Endothelial cell of umbilical vein (primary cell): ENCODE measurements around the gene CAMSAP1. TPM values are rescaled to one million over a fixed set of nuclear protein-coding genes. Genes with fewer than 3 reads are reported as not detected.

Experiments used
- BruUV-seq: library from RNA; stranded (reverse); fragments of 400-500 nt; replicated peaks from 2 replicates; lab custom pipeline; 2021; lab: Mats Ljungman, UMichigan
- CTCF ChIA-PET: fragments of 300-600, 350-600 bp; sonication (Branson Sonifier 250); formaldehyde crosslinking; loops from one replicate; lab custom pipeline; 2021; ENCODE audit warnings: antibody characterized with exemption, inconsistent platforms; lab: Charles Lee
- POLR2A ChIA-PET: fragments of 300-600, 350-600 bp; sonication (Branson Sonifier 250); formaldehyde crosslinking; loops from one replicate; lab custom pipeline; 2021; ENCODE audit warnings: antibody characterized with exemption, inconsistent platforms; lab: Charles Lee
- DNase-seq: peaks from one replicate; pipeline ENCODE4 v3.0.0-alpha.2; 2011; ENCODE audit warnings: low read depth, low spot score
- FAIRE-seq: peaks from 2 replicates; lab custom pipeline; 2011; peaks lifted over from hg19 to GRCh38; lab: Jason Lieb, UNC
- H2AFZ ChIP-seq: 2 replicates; pipeline ENCODE4 v1.6.0; 2012; ENCODE audit warnings: low read depth, low read length, control low read depth, inconsistent platforms
- H3K27ac ChIP-seq: 2 replicates; pipeline ENCODE4 v1.5.1; 2011; ENCODE audit warnings: low read depth, mild to moderate bottlenecking, control low read depth, low read length, moderate library complexity; ENCODE audit not compliant: insufficient read depth
- H3K27me3 ChIP-seq, 2 experiments: 2 replicates each; pipeline versions ENCODE4 v1.6.0 to v1.6.1; 2011; ENCODE audit warnings: low read length in 2 of 2, mixed read lengths in 1 of 2; ENCODE audit not compliant: control insufficient read depth in 2 of 2, insufficient read depth in 2 of 2
- H3K36me3 ChIP-seq, 2 experiments: 2 replicates in 1 of 2; 3 replicates in 1 of 2; pipeline ENCODE4 v1.5.1; 2011; ENCODE audit warnings: low read length in 2 of 2, mild to moderate bottlenecking in 1 of 2, moderate library complexity in 1 of 2; ENCODE audit not compliant: control insufficient read depth in 2 of 2, insufficient read depth in 2 of 2; ENCODE audit errors: extremely low read depth in 1 of 2
- H3K4me1 ChIP-seq: 3 replicates; pipeline ENCODE4 v1.5.1; 2011; ENCODE audit warnings: mild to moderate bottlenecking, low read length; ENCODE audit not compliant: control insufficient read depth, insufficient read depth; ENCODE audit errors: extremely low read depth
- H3K4me2 ChIP-seq: 2 replicates; pipeline ENCODE4 v1.6.1; 2011; ENCODE audit warnings: low read length, control low read depth, mixed read lengths; ENCODE audit not compliant: insufficient read depth
- H3K4me3 ChIP-seq, 3 experiments: fragments of 200-600 bp in 1 of 3; sonication (generic), shearing (Covaris generic) in 1 of 3; replicated peaks in 1 of 3; 2 replicates each; pipeline ENCODE4 v1.5.1; 2011 to 2016; ENCODE audit warnings: control low read depth in 3 of 3, low read length in 3 of 3, mild to moderate bottlenecking in 2 of 3, inconsistent platforms in 1 of 3, low read depth in 1 of 3, moderate library complexity in 1 of 3; ENCODE audit not compliant: insufficient read depth in 1 of 3
- H3K79me2 ChIP-seq: 2 replicates; pipeline ENCODE4 v1.6.0; 2012; ENCODE audit warnings: low read length, inconsistent platforms; ENCODE audit not compliant: control insufficient read depth, insufficient read depth
- H3K9ac ChIP-seq: replicated peaks from 2 replicates; pipeline ENCODE3; 2011; ENCODE audit warnings: low read length, control low read depth; ENCODE audit not compliant: insufficient read depth; ENCODE audit errors: extremely low read depth
- H3K9me1 ChIP-seq: replicated peaks from 3 replicates; pipeline ENCODE4 v1.6.0; 2011; ENCODE audit warnings: mild to moderate bottlenecking, low read length; ENCODE audit not compliant: control insufficient read depth, insufficient read depth; ENCODE audit errors: extremely low read depth
- H3K9me3 ChIP-seq: replicated peaks from 2 replicates; pipeline ENCODE4 v1.5.1; 2012; ENCODE audit warnings: low read length, inconsistent platforms; ENCODE audit not compliant: control insufficient read depth, insufficient read depth
- H4K20me1 ChIP-seq: replicated peaks from 2 replicates; pipeline ENCODE3; 2011; ENCODE audit warnings: mild to moderate bottlenecking, low read length; ENCODE audit not compliant: control insufficient read depth, insufficient read depth; ENCODE audit errors: extremely low read depth
- CTCF ChIP-seq, 2 donors: IDR thresholded peaks; 1 replicate in 1 of 2; 2 replicates in 1 of 2; pipeline ENCODE4 v1.5.1; 2011; ENCODE audit warnings: low read length in 2 of 2, mild to moderate bottlenecking in 2 of 2, moderate library complexity in 2 of 2, control low read depth in 1 of 2, inconsistent platforms in 1 of 2, low read depth in 1 of 2; ENCODE audit not compliant: insufficient read depth in 1 of 2; ENCODE audit errors: extremely low read depth in 1 of 2
- EZH2 ChIP-seq: IDR thresholded peaks from 2 replicates; pipeline ENCODE4 v1.6.1; 2012; ENCODE audit warnings: borderline replicate concordance, low read depth, mild to moderate bottlenecking, moderate library complexity, low read length, inconsistent platforms; ENCODE audit not compliant: severe bottlenecking
- FOS ChIP-seq: IDR thresholded peaks from 2 replicates; pipeline ENCODE4 v1.6.1; 2011; ENCODE audit warnings: mild to moderate bottlenecking, low read length, moderate library complexity, borderline replicate concordance; ENCODE audit not compliant: insufficient read depth
- GATA2 ChIP-seq: IDR thresholded peaks from 2 replicates; pipeline ENCODE4 v1.7.0; 2011; ENCODE audit warnings: low read depth, mild to moderate bottlenecking, moderate library complexity, mixed read lengths, low read length; ENCODE audit not compliant: insufficient read length, insufficient read depth
- JUN ChIP-seq: IDR thresholded peaks from 2 replicates; pipeline ENCODE4 v1.6.1; 2011; ENCODE audit warnings: borderline replicate concordance, low read depth; ENCODE audit not compliant: insufficient read length, insufficient read depth
- MAX ChIP-seq: IDR thresholded peaks from 2 replicates; pipeline ENCODE4 v1.6.1; 2011; ENCODE audit not compliant: insufficient read depth, insufficient read length
- MYC ChIP-seq: IDR thresholded peaks from one replicate; pipeline ENCODE4 v1.6.1; 2011; ENCODE audit warnings: mild to moderate bottlenecking, low read depth, low read length
- POLR2A ChIP-seq: IDR thresholded peaks from 2 replicates; pipeline ENCODE4 v1.6.1; 2012; ENCODE audit warnings: low read depth, mild to moderate bottlenecking, control low read depth, low read length
- POLR2AphosphoS5 ChIP-seq: IDR thresholded peaks from 2 replicates; pipeline ENCODE4 v1.6.1; 2012; ENCODE audit warnings: low read depth, mild to moderate bottlenecking, control low read depth, low read length, moderate library complexity; ENCODE audit not compliant: insufficient read depth
- dilution Hi-C: fragments of 300-500 bp; cut with MboI; formaldehyde crosslinking; loops from one replicate; pipeline ENCODE4 v1.15.0; 2019; ENCODE audit warnings: low sequenced_read_pairs; ENCODE audit not compliant: extremely low pct_ligation_motif_present
- intact Hi-C: fragments of 100-400 bp; cut with micrococcal nuclease; formaldehyde crosslinking; loops from one replicate; pipeline ENCODE4 v1.10.0; 2022
- polyA plus RNA-seq, 4 experiments: library from polyadenylated mRNA; depleted of rRNA in 3 of 4; stranded (reverse) in 3 of 4; unstranded in 1 of 4; fragments of >200 nt; gene quantifications; 2 replicates each; pipeline versions ENCODE4 v1.2.1 to v1.2.3, GENCODE V29; 2011 to 2012; ENCODE audit warnings: missing spikeins in 1 of 4
- total RNA-seq: library from RNA; stranded (reverse); gene quantifications from 2 replicates; pipeline ENCODE4 v1.2.3, GENCODE V29; 2021

The CAMSAP1 gene
- total and polyA plus RNA-seq, 2 donors (not counting 3 experiments of a cell fraction or from before 2014, with no cell fraction given): 8.1 to 25.5 TPM

- H4K20me1 ChIP-seq: peaks cover 2% of the 10 kb centered on the region
- H3K4me3 ChIP-seq: no peak overlapping the region
- H3K4me1 ChIP-seq: no peaks in the 10 kb centered on the region
- BruUV-seq: no TSS peak
- intact Hi-C loops (no loop called here), dilution Hi-C loops (no loop called here)
- H3K4me2 ChIP-seq: no peak overlapping the region
- H3K9me3 ChIP-seq: no peaks in the 10 kb centered on the region
- DNase-seq (no peak), FAIRE-seq (no peak)
- ChIA-PET POLR2A (no interaction called here), CTCF (no interaction called here)
- peaks cover 42% of the 10 kb centered on the region for H3K79me2 ChIP-seq
- no peak overlapping the region for H3K9ac ChIP-seq
- TF ChIP-seq EZH2 (no peak), POLR2A (no peak), FOS (no peak), JUN (no peak), MYC (no peak), GATA2 (no peak), POLR2AphosphoS5 (no peak), MAX (no peak), CTCF (IDR thresholded peaks at IDR 0.05; ENCODE audit: extremely low read depth in 1 of 2, insufficient read depth in 1 of 2, low read depth in 1 of 2, low read length in 2 of 2) (no peak)
- no peaks in the 10 kb centered on the region for H3K9me1 ChIP-seq
- no peaks in the 10 kb centered on the region for H3K27me3 ChIP-seq
- H3K36me3 ChIP-seq: peaks cover 3 to 14% of the 10 kb centered on the region in 2 experiments
- no peak overlapping the region for H2AFZ ChIP-seq
- no peak overlapping the region for H3K27ac ChIP-seq
These were observed 79.3 kb downstream of the CAMSAP1 start for GRCh38 chr9:135827866-135828580.
